Measurements from ENCODE around the gene FRMD5.

The FRMD5 gene

GRCh38 chr15:43941555-43941954, 253.5 kb downstream of the FRMD5 start:
- TF ChIP-seq, protein P1, sequence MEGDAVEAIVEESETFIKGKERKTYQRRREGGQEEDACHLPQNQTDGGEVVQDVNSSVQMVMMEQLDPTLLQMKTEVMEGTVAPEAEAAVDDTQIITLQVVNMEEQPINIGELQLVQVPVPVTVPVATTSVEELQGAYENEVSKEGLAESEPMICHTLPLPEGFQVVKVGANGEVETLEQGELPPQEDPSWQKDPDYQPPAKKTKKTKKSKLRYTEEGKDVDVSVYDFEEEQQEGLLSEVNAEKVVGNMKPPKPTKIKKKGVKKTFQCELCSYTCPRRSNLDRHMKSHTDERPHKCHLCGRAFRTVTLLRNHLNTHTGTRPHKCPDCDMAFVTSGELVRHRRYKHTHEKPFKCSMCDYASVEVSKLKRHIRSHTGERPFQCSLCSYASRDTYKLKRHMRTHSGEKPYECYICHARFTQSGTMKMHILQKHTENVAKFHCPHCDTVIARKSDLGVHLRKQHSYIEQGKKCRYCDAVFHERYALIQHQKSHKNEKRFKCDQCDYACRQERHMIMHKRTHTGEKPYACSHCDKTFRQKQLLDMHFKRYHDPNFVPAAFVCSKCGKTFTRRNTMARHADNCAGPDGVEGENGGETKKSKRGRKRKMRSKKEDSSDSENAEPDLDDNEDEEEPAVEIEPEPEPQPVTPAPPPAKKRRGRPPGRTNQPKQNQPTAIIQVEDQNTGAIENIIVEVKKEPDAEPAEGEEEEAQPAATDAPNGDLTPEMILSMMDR (IDR thresholded peaks at IDR 0.05; ENCODE audit: control insufficient read depth, extremely low read depth, insufficient read depth), result no peak
- H3K4me3 ChIP-seq (ENCODE audit: low read depth, low read length), result no peak overlapping the region
- DNase-seq (ENCODE audit: low read depth), result no peak

DNA sequence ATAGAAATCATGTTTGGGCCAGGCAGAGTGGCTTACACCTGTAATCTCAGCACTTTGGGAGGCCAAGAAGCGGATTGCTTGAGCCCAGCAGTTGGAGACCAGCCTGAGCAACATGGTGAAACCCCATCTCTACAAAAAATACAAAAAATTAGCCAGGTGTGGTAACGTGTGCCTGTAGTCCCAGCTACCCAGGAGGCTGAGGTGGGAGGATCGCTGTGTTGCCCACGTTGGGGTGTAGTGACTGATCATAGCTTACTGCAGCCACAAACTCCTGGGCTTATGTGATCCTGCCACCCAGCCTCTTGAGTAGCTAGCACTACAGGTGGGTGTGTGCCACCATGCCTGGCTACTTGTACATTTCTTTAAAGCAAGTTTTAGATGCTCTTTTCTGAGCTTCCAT, 254.0 kb downstream of the FRMD5 start:
- no peak overlapping the region for H3K4me3 ChIP-seq (ENCODE audit: low read depth, low read length)
- no peak for DNase-seq (ENCODE audit: low read depth)
- TF ChIP-seq, protein P1 (IDR thresholded peaks at IDR 0.05; ENCODE audit: control insufficient read depth, extremely low read depth, insufficient read depth), result no peak

GRCh38 chr15:43939070-43939469, 256.0 kb downstream of the FRMD5 start:
- DNase-seq (ENCODE audit: low read depth), result no peak
- no peak overlapping the region for H3K4me3 ChIP-seq (ENCODE audit: low read depth, low read length)
- TF ChIP-seq, protein P1 (IDR thresholded peaks at IDR 0.05; ENCODE audit: control insufficient read depth, extremely low read depth, insufficient read depth), result peak; percentile 58

DNA sequence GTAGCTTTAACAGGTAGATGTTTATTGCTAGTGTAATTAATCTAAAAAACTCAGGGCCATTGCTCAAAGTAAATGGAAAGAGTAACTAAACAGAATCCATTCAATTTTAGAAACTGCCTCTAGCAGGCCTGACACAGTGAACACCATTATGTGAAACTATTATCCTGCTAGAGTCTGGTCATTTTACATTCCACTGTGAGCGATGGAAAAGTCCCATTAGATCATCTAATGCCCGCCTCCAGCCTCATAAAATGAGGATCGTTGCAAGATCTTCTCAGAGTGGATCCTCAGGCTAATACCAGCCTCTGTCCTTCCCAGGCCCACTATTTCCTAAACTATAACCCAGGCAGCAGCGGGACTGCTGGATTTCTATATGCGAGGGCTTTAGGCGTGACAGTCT, 260.6 kb downstream of the FRMD5 start:
- no peak for DNase-seq (ENCODE audit: low read depth)
- TF ChIP-seq, protein P1 (IDR thresholded peaks at IDR 0.05; ENCODE audit: control insufficient read depth, extremely low read depth, insufficient read depth), result no peak
- no peak overlapping the region for H3K4me3 ChIP-seq (ENCODE audit: low read depth, low read length)

DNA sequence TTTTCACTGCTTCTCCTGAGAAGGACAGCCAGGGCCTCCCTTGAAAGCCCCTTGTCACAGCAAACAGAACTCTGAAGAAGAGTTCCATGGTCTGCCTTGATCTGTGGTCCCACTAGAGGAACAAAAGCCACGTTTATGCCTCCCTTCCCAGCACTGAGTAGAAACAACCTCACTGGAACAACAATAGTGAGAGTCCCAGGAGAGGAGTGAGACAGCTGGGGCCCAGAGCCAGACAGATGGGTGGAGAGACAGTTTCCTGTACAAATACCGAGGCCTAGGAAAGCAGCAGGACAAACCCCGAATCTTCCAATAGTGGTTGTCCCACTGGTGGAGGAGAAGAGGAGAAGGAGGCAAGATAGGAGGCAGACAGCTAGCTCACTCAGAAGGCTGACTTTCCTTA, 262.2 kb downstream of the FRMD5 start:
- no peak overlapping the region for H3K4me3 ChIP-seq (ENCODE audit: low read depth, low read length)
- TF ChIP-seq, protein P1 (IDR thresholded peaks at IDR 0.05; ENCODE audit: control insufficient read depth, extremely low read depth, insufficient read depth), result no peak
- DNase-seq (ENCODE audit: low read depth), result no peak

- DNase-seq (ENCODE audit: low read depth), result no peak
- no peak overlapping the region for H3K4me3 ChIP-seq (ENCODE audit: low read depth, low read length)
- TF ChIP-seq, protein P1 (IDR thresholded peaks at IDR 0.05; ENCODE audit: control insufficient read depth, extremely low read depth, insufficient read depth), result no peak
These were observed 263.2 kb downstream of the FRMD5 start for GRCh38 chr15:43931790-43932435.

DNA sequence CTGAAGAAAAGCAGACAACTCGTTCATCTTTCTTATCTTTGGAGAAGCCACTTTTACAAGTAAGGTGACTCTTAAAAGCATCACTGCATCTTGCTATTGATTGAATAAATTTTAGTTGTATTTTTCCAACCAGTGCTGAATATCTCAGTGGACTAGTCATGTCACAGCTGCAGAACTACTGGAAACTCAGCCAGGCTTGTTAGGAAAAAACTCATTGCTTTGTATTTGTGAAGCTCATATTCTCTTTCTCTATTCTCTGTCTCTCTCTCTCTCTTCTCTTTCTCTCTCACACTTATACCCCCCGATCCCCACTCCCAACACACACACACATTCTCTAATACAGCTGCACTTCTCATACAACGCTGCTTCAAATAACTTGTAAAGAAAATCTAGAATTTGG, 264.0 kb downstream of the FRMD5 start:
- no peak overlapping the region for H3K4me3 ChIP-seq (ENCODE audit: low read depth, low read length)
- no peak for DNase-seq (ENCODE audit: low read depth)
- TF ChIP-seq, protein P1 (IDR thresholded peaks at IDR 0.05; ENCODE audit: control insufficient read depth, extremely low read depth, insufficient read depth), result no peak
